GM13977 (cell line): Measurements from ENCODE around the gene SREBF2.

Experiments
- DNase-seq: peaks from one replicate; pipeline ENCODE4 v3.0.0; 2012; ENCODE audit warnings: low spot score
- CTCF ChIP-seq: IDR thresholded peaks from 2 replicates; pipeline ENCODE4 v1.5.1; 2012; ENCODE audit warnings: mild to moderate bottlenecking, control low read depth; ENCODE audit not compliant: insufficient read depth; ENCODE audit errors: extremely low read depth, missing control alignments
- in situ Hi-C: fragments of 300-500 bp; cut with MboI; formaldehyde crosslinking; loops from one replicate; pipeline ENCODE4 v1.12.0; 2022; ENCODE audit warnings: low sequenced_read_pairs, low pct_unique_long_range_greater_than_20kb, mixed read lengths, inconsistent platforms; ENCODE audit not compliant: unreplicated experiment

Gene SREBF2

GRCh38 chr22:41885116-41885515, 52.2 kb downstream of the SREBF2 start:
- no peak for DNase-seq
- no peak for TF ChIP-seq CTCF

GRCh38 chr22:41885516-41885915, 52.6 kb downstream of the SREBF2 start:
- in situ Hi-C loops, result no loop called here
- no peak for DNase-seq
- TF ChIP-seq CTCF, result no peak

More at GRCh38 chr22:41885116-41885515, 52.2 kb downstream of the SREBF2 start:
- in situ Hi-C loops, result no loop called here

- in situ Hi-C loops, result no loop called here
- no peak for DNase-seq
- TF ChIP-seq CTCF, result no peak
These were observed 55.8 kb downstream of the SREBF2 start for GRCh38 chr22:41888627-41889200.

- TF ChIP-seq CTCF, result no peak
- in situ Hi-C loops, result no loop called here
These were observed 58.5 kb downstream of the SREBF2 start for GRCh38 chr22:41891407-41891806.

GRCh38 chr22:41892721-41893120, 59.8 kb downstream of the SREBF2 start:
- in situ Hi-C loops, result no loop called here
- DNase-seq, result no peak
- TF ChIP-seq CTCF, result no peak

More at GRCh38 chr22:41891407-41891806, 58.5 kb downstream of the SREBF2 start:
- DNase-seq, result no peak

- in situ Hi-C loops, result no loop called here
These were observed 60.9 kb downstream of the SREBF2 start for GRCh38 chr22:41893591-41894375.

More at GRCh38 chr22:41893591-41894375, 60.9 kb downstream of the SREBF2 start:
- DNase-seq, result no peak
- no peak for TF ChIP-seq CTCF
